Activated B cell treated with CpG ODN at 0.5 μM for 24 hours (primary cell): ENCODE data around the gene MAVS. TPM values are rescaled to one million over a fixed set of nuclear protein-coding genes. Genes with fewer than 3 reads are reported as not detected.

Experiments used
- ATAC-seq: fragments of 200-7000 bp; cut with Tn5 transposase; one replicate; pipeline ENCODE4 v1.10.0; 2021; ENCODE audit warnings: low read depth, mild to moderate bottlenecking, moderate library complexity
- CTCF ChIA-PET: fragments of 350-600 bp; sonication (Branson Sonifier 250); formaldehyde crosslinking; loops from one replicate; lab custom pipeline; 2021; ENCODE audit warnings: antibody characterized with exemption; lab: Charles Lee
- POLR2A ChIA-PET: fragments of 350-600 bp; sonication (Branson Sonifier 250); formaldehyde crosslinking; loops from one replicate; lab custom pipeline; 2021; ENCODE audit warnings: antibody characterized with exemption; lab: Charles Lee
- DNase-seq: peaks from one replicate; pipeline ENCODE4 v3.0.0; 2022
- H3K27ac Mint-ChIP-seq: one replicate; pipeline ENCODE4 v1.8.0; 2020; ENCODE audit warnings: mixed read lengths
- H3K27me3 Mint-ChIP-seq: one replicate; pipeline ENCODE4 v1.8.0; 2021; ENCODE audit warnings: mixed read lengths
- H3K36me3 Mint-ChIP-seq: one replicate; pipeline ENCODE4 v1.8.0; 2021; ENCODE audit warnings: low read depth, mixed read lengths
- H3K4me1 Mint-ChIP-seq: one replicate; pipeline ENCODE4 v1.8.0; 2021; ENCODE audit warnings: mixed read lengths
- H3K4me3 Mint-ChIP-seq: one replicate; pipeline ENCODE4 v1.8.0; 2020; ENCODE audit warnings: mild to moderate bottlenecking, mixed read lengths
- H3K9me3 Mint-ChIP-seq: one replicate; pipeline ENCODE4 v1.8.0; 2020; ENCODE audit warnings: mixed read lengths
- intact Hi-C: fragments of 100-400 bp; cut with micrococcal nuclease; formaldehyde crosslinking; loops from one replicate; pipeline ENCODE4 v1.15.1; 2024
- total RNA-seq: library from RNA; stranded (reverse); gene quantifications from 2 replicates; pipeline ENCODE4 v1.2.3, GENCODE V29; 2022
- TF ChIP-seq, protein P1 (sequence below): fragments of 200-600 bp; IDR thresholded peaks from one replicate; pipeline ENCODE4 v1.8.0; 2022; ENCODE audit warnings: antibody characterized with exemption, mild to moderate bottlenecking

MAVS gene
- total RNA-seq, 1 donor from 2014 or later: 39.7 TPM

DNA sequence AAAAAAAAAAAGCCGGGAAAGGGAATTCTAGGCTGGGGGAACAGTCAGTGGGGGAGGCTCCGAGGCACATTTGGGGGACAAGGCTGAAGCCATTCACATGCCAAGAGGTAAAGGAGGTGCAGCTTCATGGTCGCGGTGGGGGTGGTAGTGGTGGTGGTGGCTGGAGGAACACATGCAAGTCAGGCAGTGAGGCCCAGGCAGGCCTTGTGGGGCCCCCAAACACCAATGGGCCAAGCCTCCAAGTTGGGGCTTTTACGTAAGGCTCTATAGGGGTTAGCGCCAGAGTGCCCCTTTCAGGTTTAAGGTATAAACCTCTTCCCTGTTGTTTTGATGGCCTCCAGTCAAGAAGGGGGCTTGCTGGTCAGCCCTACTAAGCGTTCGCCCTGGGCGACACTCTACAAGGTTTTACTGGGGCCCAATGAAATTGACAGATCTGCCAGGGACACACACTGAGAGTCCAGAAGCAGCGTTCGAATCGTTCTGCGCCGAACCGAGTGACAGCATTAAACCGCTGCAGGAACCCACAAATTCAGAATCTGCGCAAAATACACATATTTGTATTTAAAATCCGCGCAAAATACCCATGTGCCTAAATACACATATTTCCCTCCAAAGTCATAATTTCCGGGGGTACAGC lies 27.1 kb upstream of the MAVS start:
- Mint-ChIP-seq H3K36me3 (peaks cover 23% of the 10 kb centered on the region), H3K9me3 (no peaks in the 10 kb centered on the region), H3K4me3 (peak overlapping the region; percentile 92), H3K27ac (peak overlapping the region; percentile 89), H3K4me1 (peaks cover 20% of the 10 kb centered on the region), H3K27me3 (no peaks in the 10 kb centered on the region)
- TF ChIP-seq, protein P1, sequence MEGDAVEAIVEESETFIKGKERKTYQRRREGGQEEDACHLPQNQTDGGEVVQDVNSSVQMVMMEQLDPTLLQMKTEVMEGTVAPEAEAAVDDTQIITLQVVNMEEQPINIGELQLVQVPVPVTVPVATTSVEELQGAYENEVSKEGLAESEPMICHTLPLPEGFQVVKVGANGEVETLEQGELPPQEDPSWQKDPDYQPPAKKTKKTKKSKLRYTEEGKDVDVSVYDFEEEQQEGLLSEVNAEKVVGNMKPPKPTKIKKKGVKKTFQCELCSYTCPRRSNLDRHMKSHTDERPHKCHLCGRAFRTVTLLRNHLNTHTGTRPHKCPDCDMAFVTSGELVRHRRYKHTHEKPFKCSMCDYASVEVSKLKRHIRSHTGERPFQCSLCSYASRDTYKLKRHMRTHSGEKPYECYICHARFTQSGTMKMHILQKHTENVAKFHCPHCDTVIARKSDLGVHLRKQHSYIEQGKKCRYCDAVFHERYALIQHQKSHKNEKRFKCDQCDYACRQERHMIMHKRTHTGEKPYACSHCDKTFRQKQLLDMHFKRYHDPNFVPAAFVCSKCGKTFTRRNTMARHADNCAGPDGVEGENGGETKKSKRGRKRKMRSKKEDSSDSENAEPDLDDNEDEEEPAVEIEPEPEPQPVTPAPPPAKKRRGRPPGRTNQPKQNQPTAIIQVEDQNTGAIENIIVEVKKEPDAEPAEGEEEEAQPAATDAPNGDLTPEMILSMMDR: no peak
- ATAC-seq (no peak), DNase-seq (no peak)
- ChIA-PET POLR2A (interaction anchor here (0.7 to 3.3 kb wide), 17 partner anchors 8 to 1167 kb away, joined by 3 to 65 read pairs (median 11); partner anchors contain the start of genes ADISSP, CDC25B, CENPB and NOP56), CTCF (interaction anchor here (1.0 to 3.7 kb wide), 10 partner anchors 19 to 253 kb away, joined by 3 to 33 read pairs (median 6); partner anchors contain the start of genes ADISSP, CDC25B and CENPB)
- intact Hi-C loops: loop anchor here (1.0 to 2.0 kb wide), 12 partner anchors 8 to 266 kb away; partner anchors contain the start of genes CDC25B, CENPB, MAVS and PANK2

DNA sequence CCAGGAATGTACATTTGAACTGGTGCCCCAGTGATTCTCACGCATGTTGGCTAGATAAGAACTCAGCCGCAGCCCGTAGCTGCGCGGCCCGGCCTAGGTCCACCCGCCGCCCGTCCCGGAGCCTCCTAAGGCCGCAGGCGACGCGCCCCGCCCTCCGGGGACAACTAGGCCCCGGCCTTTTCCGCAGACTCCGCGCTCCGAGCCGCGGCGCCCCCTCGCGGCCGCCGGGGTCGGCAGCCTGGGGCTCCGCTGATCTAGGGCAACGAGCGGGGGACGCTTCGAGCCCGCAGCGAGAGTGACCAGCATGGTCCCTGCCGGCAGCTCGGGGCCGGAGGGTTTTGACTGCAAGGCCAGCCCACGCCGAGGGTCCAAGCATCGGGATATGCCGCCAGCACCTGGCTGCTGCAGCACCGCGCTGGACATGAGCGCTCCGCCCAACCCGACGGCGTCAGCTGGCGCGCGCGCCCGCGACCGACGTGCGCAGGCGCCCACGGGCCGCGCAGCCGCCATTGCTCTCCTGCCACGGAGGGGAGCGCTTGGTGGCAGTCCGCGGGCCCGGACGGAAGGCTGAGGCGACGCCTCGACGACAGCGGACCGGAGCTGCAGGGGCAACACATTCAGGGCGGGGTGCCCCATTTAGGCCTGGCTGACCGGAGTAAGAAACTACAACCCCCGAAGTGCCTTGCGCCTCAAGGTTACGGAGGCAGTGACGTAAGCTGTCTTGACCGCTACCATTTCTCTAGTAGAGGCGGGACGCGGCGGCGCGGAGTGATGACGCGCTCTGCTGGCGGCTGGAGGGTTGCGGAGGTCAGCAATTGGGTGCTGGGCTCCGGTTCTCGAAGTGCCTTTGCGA lies 26.4 kb upstream of the MAVS start, which contains the start of gene AP5S1:
AP5S1 (plus strand) TSS at position 500 of the 853 bp plus-strand sequence. CDS start 1,571 bp downstream, outside the sequence.
- ATAC-seq: peak; percentile 88
- intact Hi-C loops: loop anchor here (1.0 to 2.0 kb wide), 12 partner anchors 9 to 265 kb away; partner anchors contain the start of genes CDC25B, CENPB, MAVS and PANK2
- Mint-ChIP-seq H3K4me1 (peaks cover 20% of the 10 kb centered on the region), H3K27ac (peak within 1 kb of the TSS; percentile 97), H3K9me3 (no peaks in the 10 kb centered on the region), H3K36me3 (peaks cover 30% of the 10 kb centered on the region), H3K4me3 (peak within 1 kb of the TSS; percentile 92), H3K27me3 (no peaks in the 10 kb centered on the region)
- DNase-seq: peak; percentile 95
- TF ChIP-seq, protein P1: peak; percentile 96
- POLR2A ChIA-PET: interaction anchor here (0.6 to 3.3 kb wide), 22 partner anchors 9 to 1833 kb away, joined by 3 to 65 read pairs (median 9); partner anchors contain the start of genes ADISSP, ATRN, CDC25B and CENPB
- CTCF ChIA-PET: interaction anchor here (1.0 to 3.7 kb wide), 13 partner anchors 20 to 265 kb away, joined by 3 to 33 read pairs (median 5); partner anchors contain the start of genes ADISSP, CDC25B and CENPB

DNA sequence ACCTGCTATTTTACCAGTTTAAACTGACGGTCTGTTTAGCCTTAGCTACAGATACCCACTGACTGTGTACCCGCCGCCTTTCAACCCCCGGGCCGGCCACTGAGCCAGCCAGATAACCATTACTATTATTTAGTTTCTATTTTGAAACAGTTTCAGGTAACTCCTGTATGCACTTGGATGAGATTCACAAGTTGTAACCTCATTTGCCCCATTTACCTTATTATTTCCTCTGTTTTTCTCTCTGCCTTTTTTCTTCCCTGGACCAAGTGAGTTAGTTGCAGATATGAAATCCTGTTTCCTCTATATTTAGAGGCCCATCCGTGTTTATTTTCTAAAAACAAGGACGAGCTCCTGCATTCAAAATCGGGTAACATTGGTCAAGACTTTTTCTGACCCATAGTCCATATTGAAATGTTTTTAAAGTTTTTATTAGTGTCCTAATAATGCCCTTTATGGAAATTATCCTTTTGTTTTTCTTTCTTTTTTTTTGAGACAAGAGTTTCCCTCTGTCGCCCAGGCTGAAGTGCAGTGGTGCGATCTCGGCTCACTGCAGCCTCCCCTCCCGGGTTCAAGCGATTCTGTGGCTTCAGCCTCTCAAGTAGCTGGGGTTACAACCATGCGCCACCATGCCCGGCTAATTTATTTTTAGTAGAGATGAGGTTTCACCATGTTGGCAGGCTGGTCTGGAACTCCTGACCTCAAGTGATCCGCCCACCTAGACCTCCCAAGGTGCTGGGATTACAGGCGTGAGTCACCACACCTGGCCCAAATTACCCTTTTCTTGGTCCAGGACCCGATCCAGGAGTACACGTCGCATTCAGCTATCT lies 25.5 kb upstream of the MAVS start:
- Mint-ChIP-seq H3K27ac (peak overlapping the region; percentile 97), H3K4me3 (peak overlapping the region; percentile 92), H3K9me3 (no peaks in the 10 kb centered on the region), H3K36me3 (peaks cover 37% of the 10 kb centered on the region), H3K27me3 (no peaks in the 10 kb centered on the region), H3K4me1 (peaks cover 22% of the 10 kb centered on the region)
- ChIA-PET POLR2A (interaction anchor here (0.6 to 3.3 kb wide), 20 partner anchors 9 to 1832 kb away, joined by 3 to 65 read pairs (median 10); partner anchors contain the start of genes ADISSP, ATRN, CDC25B and CENPB), CTCF (interaction anchor here (1.0 to 3.7 kb wide), 13 partner anchors 21 to 264 kb away, joined by 3 to 33 read pairs (median 5); partner anchors contain the start of genes ADISSP, CDC25B and CENPB)
- DNase-seq (no peak), ATAC-seq (no peak)
- TF ChIP-seq, protein P1: no peak
- intact Hi-C loops: loop anchor here (1.0 to 2.0 kb wide), 12 partner anchors 10 to 264 kb away; partner anchors contain the start of genes CDC25B, CENPB, MAVS and PANK2

DNA sequence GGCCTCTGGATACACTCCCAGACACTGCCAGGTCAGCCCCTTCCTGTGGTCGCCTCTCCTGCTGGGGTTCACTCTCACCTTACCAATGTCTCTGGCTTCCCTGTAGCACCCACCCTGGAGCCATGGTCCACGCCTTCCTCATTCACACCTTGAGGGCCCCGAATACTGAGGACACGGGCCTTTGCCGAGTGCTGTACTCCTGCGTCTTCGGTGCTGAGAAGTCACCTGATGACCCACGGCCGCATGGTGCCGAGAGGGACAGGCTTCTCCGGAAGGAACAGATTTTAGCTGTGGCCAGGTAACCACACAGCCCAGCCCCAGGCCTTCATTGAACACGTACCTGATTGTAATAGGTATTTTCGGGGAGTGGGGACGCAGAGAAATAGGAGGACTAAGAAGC lies 24.6 kb upstream of the MAVS start:
- DNase-seq: no peak
- ChIA-PET POLR2A (interaction anchor here (0.6 to 2.0 kb wide), 2 partner anchors 10 to 1215 kb away, joined by 3 to 18 read pairs; no protein-coding TSS in a partner anchor), CTCF (interaction anchor here (3.0 kb wide), 2 partner anchors 35 to 54 kb away, joined by 14 to 33 read pairs; partner anchors contain the start of genes ADISSP and CENPB)
- intact Hi-C loops: loop anchor here (2.0 kb wide), 2 partner anchors 33 to 217 kb away; no protein-coding TSS in a partner anchor
- ATAC-seq: no peak
- Mint-ChIP-seq H3K36me3 (peaks cover 41% of the 10 kb centered on the region), H3K4me3 (peak overlapping the region; percentile 38), H3K27me3 (no peaks in the 10 kb centered on the region), H3K9me3 (no peaks in the 10 kb centered on the region), H3K4me1 (peaks cover 29% of the 10 kb centered on the region), H3K27ac (peak overlapping the region; percentile 97)
- TF ChIP-seq, protein P1: no peak
